ENCODE measurements around the gene YWHAQ.

DNA sequence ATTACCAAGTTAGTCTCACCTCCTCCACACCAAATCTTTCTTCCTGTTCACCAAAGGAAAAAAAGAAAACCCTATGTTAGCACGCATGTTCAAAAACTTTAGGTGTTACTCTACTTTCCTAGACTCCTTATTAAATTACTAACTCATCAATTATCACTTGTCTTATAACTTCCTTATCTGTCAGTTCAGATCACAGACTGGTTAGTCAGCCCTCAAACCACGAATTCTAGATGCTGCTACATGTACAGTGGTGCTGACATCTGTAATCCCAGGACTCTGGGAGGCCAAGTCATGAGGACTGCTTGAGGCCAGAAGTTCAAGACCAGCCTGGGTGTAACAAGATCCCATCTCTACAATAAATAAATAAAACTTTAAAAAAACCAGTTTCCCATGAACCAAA, 3.5 kb downstream of the YWHAQ start:
- TF ChIP-seq CTCF (IDR thresholded peaks at IDR 0.05) = no peak
- TF ChIP-seq ZFX (IDR thresholded peaks at IDR 0.05; ENCODE audit: borderline replicate concordance) = no peak

Data from 22Rv1 (cell line).